ENCODE results near the gene OTX1.
"Not testable (repeated sequence)": the region's sequence is repeated elsewhere in the genome, so short reads cannot be mapped to it uniquely, and the experiment has no call there.

The OTX1 gene

GRCh38 chr2:63060472-63060991 lies 9.9 kb downstream of the OTX1 start:
- no peak for FAIRE-seq
- no peak for DNase-seq (ENCODE audit: insufficient read length, low spot score)
- TF ChIP-seq CTCF (IDR thresholded peaks at IDR 0.05; ENCODE audit: insufficient read depth, missing control alignments): no peak

- TF ChIP-seq CTCF (IDR thresholded peaks at IDR 0.05; ENCODE audit: insufficient read depth, missing control alignments): no peak
- no peak for FAIRE-seq
- no peak for DNase-seq (ENCODE audit: insufficient read length, low spot score)
Observed at GRCh38 chr2:63064197-63064596, 13.6 kb downstream of the OTX1 start.

GRCh38 chr2:63064661-63065060 lies 14.0 kb downstream of the OTX1 start:
- FAIRE-seq (no peak), DNase-seq (ENCODE audit: insufficient read length, low spot score) (no peak)
- TF ChIP-seq CTCF (IDR thresholded peaks at IDR 0.05; ENCODE audit: insufficient read depth, missing control alignments): no peak

- no peak for DNase-seq (ENCODE audit: insufficient read length, low spot score)
- TF ChIP-seq CTCF (IDR thresholded peaks at IDR 0.05; ENCODE audit: insufficient read depth, missing control alignments): no peak
- no peak for FAIRE-seq
Observed at GRCh38 chr2:63066265-63066664, 15.6 kb downstream of the OTX1 start.

- no peak for TF ChIP-seq CTCF (IDR thresholded peaks at IDR 0.05; ENCODE audit: insufficient read depth, missing control alignments)
- DNase-seq (ENCODE audit: insufficient read length, low spot score) (no peak), FAIRE-seq (no peak)
Observed at GRCh38 chr2:63066838-63067237, 16.2 kb downstream of the OTX1 start.

GRCh38 chr2:63071664-63072063 lies 21.0 kb downstream of the OTX1 start:
- no peak for TF ChIP-seq CTCF (IDR thresholded peaks at IDR 0.05; ENCODE audit: insufficient read depth, missing control alignments)
- FAIRE-seq: no peak
- no peak for DNase-seq (ENCODE audit: insufficient read length, low spot score)

GRCh38 chr2:63073994-63074393 lies 23.4 kb downstream of the OTX1 start:
- DNase-seq (ENCODE audit: insufficient read length, low spot score) (no peak), FAIRE-seq (no peak)
- TF ChIP-seq CTCF (IDR thresholded peaks at IDR 0.05; ENCODE audit: insufficient read depth, missing control alignments): no peak

GRCh38 chr2:63074399-63074798 lies 23.8 kb downstream of the OTX1 start:
- DNase-seq (ENCODE audit: insufficient read length, low spot score); FAIRE-seq: not testable (repeated sequence)
